GM12892 (cell line): ENCODE results near the gene MTG2. TPM values are rescaled to one million over a fixed set of nuclear protein-coding genes. Genes with fewer than 3 reads are reported as not detected.

Experiments
- DNase-seq: peaks from one replicate; pipeline ENCODE4 v3.0.0; 2011; ENCODE audit not compliant: insufficient read length
- FAIRE-seq: peaks from 2 replicates; lab custom pipeline; 2011; peaks lifted over from hg19 to GRCh38; lab: Jason Lieb, UNC
- POLR2A ChIP-seq: IDR thresholded peaks from 2 replicates; pipeline ENCODE4 v1.6.1; 2011; ENCODE audit warnings: low read depth, low read length, control low read depth
- POLR2AphosphoS5 ChIP-seq: IDR thresholded peaks from 2 replicates; pipeline ENCODE4 v1.6.1; 2011; ENCODE audit warnings: low read depth, low read length, control low read depth
- TAF1 ChIP-seq: IDR thresholded peaks from 2 replicates; pipeline ENCODE4 v1.6.1; 2011; ENCODE audit warnings: low read depth, mild to moderate bottlenecking, control low read depth, low read length, borderline replicate concordance
- polyA plus RNA-seq: library from polyadenylated mRNA; unstranded; fragments of >200 nt; gene quantifications from one replicate; pipeline ENCODE4 v1.2.1, GENCODE V29; 2012; ENCODE audit warnings: missing spikeins, inconsistent platforms; ENCODE audit not compliant: missing spikeins

MTG2 gene
- 18.0 TPM for polyA plus RNA-seq

GRCh38 chr20:62182469-62183425, at the start of gene MTG2:
MTG2 (plus strand) TSS chr20:62183028; CDS start chr20:62193421, 10,393 bp downstream.
- FAIRE-seq (peak; percentile 86), DNase-seq (peak; percentile 100)
- peak; percentile 98 for TF ChIP-seq POLR2AphosphoS5
- TF ChIP-seq TAF1 = peak; percentile 80; the same call in 1 of the 2 replicates
- peak; percentile 99 for TF ChIP-seq POLR2A

GRCh38 chr20:62133051-62133845, 49.6 kb upstream of the MTG2 start:
- DNase-seq = no peak

GRCh38 chr20:62133864-62134263, 49.0 kb upstream of the MTG2 start:
- DNase-seq (no peak), FAIRE-seq (no peak)
- TF ChIP-seq TAF1 (no peak), POLR2A (no peak; the same call in 1 of the 2 replicates), POLR2AphosphoS5 (no peak)

More at GRCh38 chr20:62133051-62133845, 49.6 kb upstream of the MTG2 start:
- TF ChIP-seq POLR2AphosphoS5 (no peak), POLR2A (no peak), TAF1 (no peak)
- FAIRE-seq = no peak

- DNase-seq (no peak), FAIRE-seq (no peak)
- TF ChIP-seq POLR2A (peak; percentile 59; the same call in 1 of the 2 replicates), TAF1 (no peak), POLR2AphosphoS5 (peak; percentile 54)
Measured at GRCh38 chr20:62134735-62135231, 48.0 kb upstream of the MTG2 start.

GRCh38 chr20:62135573-62136266, 47.1 kb upstream of the MTG2 start:
- FAIRE-seq = no peak
- TF ChIP-seq POLR2A (peak; percentile 62), TAF1 (no peak)
- DNase-seq = no peak

- no peak for DNase-seq
- TF ChIP-seq TAF1 = no peak
- no peak for TF ChIP-seq POLR2A
- no peak; the same call in none of the 2 replicates for TF ChIP-seq POLR2AphosphoS5
- FAIRE-seq = no peak
Measured at GRCh38 chr20:62136283-62137091, 46.3 kb upstream of the MTG2 start.

GRCh38 chr20:62137092-62137384, 45.8 kb upstream of the MTG2 start:
- TF ChIP-seq POLR2AphosphoS5 (no peak), TAF1 (no peak), POLR2A (no peak)
- DNase-seq (no peak), FAIRE-seq (no peak)

GRCh38 chr20:62137478-62138203, 45.2 kb upstream of the MTG2 start:
- DNase-seq (no peak), FAIRE-seq (no peak)
- TF ChIP-seq TAF1 = no peak
- 0 out of 2 replicates have a peak, but pooled peaks have one; percentile 15 for TF ChIP-seq POLR2A
- TF ChIP-seq POLR2AphosphoS5 = peak; percentile 70

GRCh38 chr20:62138204-62138543, 44.7 kb upstream of the MTG2 start:
- FAIRE-seq (no peak), DNase-seq (no peak)
- 0 out of 2 replicates have a peak, but pooled peaks have one; percentile 10 for TF ChIP-seq POLR2A
- no peak for TF ChIP-seq TAF1

- FAIRE-seq = no peak
- no peak for DNase-seq
- TF ChIP-seq POLR2A (no peak), POLR2AphosphoS5 (no peak)
Measured at GRCh38 chr20:62138912-62139311, 43.9 kb upstream of the MTG2 start.
